NCI-H526 (cell line): Measurements from ENCODE around the gene TMEM19.
"Not testable (repeated sequence)": the region's sequence is repeated elsewhere in the genome, so short reads cannot be mapped to it uniquely, and the experiment has no call there.

Experiments
- DNase-seq, 2 experiments: peaks; one replicate each; lab custom pipeline; 2025; lab: John Stamatoyannopoulos, UW

The TMEM19 gene

DNA sequence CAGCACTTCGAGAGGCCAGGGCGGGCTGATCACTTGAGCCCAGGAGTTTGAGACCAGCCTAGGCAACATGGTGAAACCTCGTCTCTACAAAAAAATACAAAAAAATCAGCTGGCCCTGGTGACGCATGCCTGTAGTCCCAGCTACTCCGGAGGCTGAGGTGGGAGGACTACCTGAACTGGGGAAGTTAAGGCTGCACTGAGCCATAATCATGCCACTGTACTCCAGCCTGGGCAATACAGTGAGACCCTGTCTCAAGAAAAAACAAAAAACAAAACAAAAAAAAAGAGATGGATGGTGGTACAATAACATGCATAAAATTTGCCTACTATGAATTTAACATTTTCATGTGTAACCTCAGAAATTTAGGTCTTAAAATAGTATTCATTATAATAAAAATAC, 19.6 kb upstream of the TMEM19 start:
- DNase-seq: no peak

DNA sequence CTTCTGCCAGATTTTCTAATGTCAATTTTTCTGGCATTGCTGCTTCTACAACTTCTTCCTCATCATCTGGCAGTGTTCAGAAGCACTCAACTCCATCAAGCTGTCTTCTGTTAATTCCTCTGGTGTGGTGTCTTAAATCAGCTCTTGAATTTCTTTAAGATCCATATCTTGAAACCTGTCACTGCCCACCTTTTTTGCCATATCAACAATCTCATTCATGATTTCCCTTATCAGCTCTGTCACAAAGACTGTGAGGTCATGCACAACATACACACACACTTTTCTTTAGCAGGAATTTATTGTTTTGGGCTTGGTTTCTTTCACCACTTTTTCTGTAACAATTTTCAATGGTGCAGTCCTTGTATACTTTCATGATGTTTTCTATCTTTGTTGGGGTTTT, 14.6 kb upstream of the TMEM19 start:
- DNase-seq: no peak

DNA sequence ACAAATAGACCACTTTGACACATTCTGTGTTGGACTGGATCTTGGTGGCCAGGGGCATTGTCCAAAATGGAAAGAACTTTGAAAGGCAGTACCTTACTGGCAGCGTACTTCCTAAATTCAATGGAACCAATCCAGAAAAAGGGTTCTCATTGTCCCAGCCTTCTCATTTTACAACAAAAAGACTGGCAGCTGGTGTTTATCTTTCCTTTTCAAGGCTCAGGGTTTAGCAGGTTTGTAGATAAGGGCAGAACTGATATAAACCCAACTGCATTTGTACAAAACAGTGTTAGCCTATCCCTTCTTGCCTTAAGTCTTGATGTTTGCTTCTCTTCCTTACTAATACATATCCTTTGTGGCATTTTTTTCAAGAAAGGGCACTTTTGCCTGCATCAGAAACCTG, 14.1 kb upstream of the TMEM19 start:
- DNase-seq: no peak

DNA sequence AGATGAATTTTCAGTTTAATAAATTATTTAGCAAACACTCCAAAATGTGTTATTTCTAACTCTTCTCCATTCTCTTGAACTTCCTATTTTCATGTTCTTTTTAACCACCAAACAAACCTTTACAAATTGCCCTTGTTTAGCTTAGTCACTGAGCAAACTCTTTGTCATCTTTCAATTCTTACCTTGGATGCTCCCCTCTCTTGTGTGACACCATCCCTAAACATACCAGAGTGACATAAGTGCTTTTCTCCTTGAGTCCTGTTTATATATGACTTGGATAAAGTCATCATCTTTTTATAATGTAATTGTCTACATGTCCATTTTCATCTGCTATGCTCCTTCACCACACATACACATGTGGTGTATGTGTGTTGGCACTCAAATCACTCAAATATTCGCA, 3.4 kb upstream of the TMEM19 start:
- no peak for DNase-seq

DNA sequence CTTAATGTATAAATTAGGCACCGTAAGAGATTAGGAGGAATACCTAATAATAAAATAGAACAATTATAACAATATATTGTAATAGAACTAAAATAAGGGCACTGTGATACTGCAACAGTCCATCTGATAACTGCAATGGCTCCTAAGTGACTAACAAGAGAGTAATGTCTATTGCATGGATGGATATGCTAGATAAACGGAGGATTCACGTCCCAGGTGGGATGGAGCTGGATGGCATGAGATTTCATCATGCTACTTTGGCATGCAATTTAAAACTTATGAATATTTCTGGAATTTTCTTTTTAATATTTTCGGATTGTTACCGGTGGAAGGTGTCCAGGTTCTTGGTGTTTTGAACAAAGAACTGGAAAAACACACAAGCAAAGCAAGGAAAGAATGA, 2.2 kb upstream of the TMEM19 start:
- DNase-seq: no peak

DNA sequence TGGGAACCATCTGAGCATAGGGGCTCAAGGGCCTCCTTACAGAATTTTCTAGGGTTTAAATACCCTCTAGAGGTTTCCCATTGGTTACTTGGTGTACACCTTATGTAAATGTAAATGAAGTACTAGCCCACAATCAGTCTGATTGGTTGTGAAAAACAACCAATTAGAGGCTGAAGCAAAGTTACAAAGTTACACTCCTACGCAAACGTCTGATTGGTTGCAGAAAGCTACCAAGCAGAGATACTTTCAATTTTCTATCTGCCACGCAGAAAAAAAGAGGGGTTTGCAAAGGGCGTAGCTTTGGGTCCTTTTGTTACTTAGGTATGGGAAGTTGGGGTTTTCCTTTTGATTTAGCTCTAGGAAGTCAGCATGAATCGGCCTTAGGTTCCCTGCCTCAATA, 1.8 kb upstream of the TMEM19 start:
- no peak for DNase-seq

DNA sequence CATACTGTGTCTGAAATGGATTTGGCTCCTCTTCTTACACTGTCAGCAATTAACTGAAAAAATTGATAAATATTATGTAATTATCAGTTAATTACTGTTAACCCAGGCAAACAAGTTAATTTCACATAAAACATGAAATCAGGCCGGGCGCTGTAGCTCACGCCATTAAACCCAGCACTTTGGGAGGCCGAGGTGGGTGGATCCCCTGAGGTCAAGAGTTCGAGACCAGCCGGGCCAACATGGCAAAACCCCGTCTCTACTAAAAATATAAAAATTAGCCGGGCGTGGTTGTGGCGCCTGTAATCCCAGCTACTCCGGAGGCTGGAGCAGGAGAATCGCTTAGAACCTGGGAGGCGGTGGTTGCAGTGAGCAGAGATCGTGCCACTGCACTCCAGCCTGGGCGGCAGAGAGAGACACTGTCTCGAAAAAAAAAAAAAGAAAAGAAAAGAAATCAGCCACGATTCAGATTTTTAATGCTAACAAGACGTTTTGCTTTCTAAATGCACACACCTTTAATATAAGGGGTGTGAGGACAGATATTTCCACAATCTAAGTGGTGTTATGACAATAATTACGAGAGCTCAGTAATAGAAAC, 473 bp upstream of the TMEM19 start:
- peak in 1 of 2 experiments; percentile 39 for DNase-seq

DNA sequence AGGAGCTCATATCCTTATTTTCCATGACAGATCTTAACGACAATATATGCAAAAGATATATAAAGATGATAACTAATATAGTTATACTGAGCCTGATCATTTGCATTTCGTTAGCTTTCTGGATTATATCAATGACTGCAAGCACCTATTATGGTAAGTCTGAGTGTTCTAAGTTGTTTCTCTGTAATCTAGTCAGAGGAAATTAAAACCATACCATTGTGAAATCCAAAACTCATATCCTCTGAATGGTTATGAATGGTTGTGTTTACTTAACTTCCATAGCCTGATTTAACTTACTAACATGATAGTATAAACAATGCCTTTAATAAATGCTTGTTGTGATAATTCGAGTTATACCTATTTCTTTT, 760 bp downstream of the TMEM19 start:
- DNase-seq: no peak

DNA sequence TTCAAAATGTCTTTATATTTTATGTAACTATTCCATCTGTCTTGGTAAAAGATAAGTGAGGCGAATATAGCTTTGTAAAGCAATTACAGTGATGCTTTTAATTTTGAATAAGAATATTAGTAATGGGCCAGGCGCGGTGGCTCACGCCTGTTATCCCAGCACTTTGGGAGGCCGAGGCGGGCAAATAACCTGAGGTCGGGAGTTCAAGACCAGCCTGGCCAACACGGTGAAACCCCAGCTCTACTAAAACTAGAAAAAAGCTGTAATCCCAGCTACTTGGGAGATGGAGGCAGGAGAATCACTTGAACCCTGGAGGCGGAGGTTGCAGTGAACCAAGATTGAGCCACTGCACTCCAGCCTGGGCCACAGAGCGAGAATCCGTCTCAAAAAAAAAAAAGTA, 1.3 kb downstream of the TMEM19 start:
- DNase-seq: not testable (repeated sequence)

DNA sequence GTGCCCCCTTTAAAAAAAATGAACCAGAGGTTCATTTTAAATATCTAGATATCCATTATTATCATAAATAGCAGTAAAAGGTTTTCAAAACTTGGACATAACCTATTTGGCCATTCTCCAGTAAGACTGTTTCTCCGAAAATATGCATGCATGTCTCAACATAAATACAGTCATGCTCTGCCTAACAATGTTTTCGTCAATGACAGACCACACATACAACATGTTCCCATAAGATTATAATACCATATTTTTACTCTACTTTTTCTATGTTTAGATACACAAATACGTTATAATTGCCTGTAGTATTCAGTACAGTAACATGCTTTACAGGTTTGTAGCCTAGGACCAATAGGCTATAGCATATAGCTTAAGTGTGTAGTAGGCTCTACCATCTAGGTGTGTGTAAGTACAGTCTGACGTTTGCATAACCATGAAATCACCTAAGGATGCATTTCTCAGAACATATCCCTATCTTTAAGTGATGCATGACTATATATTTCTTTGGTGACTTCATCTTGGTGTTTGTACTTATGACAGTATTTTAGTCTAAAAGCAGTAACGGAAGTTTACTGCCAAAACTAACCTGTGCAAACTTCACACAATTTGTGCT, 3.2 kb downstream of the TMEM19 start:
- DNase-seq: no peak

DNA sequence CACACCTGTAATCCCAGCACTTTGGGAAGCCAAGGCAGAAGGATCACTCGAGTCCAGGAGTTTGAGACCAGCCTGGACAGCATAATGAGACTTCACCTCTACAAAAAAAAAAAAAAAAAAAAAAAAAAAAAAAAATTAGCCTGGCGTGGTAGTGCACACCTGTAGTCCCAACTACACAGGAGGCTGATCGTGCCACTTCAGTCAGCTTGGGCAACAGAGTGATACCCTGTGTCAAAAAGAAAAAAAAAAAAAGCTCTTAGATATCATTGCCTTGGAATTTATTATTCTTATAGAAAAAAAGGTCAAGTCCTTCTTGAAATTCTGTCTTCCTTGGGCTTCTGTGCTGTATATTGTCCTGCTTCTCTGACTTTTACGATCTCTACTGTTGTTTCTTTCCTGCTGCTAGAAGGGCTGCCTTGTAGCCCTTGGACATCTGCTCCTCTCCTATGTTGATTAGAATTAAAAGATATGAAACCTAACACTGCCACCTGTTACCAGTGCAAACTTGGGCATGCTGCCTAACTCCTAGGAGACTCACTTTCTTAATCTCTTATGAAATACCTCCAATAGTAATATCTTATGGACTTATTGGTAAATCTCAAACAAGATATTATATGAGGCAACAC, 5.7 kb downstream of the TMEM19 start:
- DNase-seq: peak; percentile 14 to 36

DNA sequence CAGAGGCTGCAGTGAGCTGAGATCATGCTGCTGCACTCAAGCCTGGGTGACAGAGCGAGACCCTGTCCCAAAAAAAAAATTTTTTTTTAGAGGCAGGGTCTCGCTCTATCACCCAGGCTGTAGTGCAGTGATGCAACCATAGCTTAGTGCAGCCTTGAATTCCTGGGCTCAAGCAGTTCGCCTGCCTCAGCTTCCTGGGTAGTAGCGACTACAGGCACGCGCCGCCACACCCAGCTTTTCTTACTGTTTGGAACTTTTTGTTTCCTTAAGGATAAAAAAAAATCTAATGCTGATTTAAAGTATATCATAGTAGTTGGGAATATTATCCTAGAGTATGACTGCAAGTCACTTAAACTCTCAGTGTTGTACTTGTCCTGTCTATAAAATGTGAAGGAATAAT, 7.2 kb downstream of the TMEM19 start:
- DNase-seq: no peak

DNA sequence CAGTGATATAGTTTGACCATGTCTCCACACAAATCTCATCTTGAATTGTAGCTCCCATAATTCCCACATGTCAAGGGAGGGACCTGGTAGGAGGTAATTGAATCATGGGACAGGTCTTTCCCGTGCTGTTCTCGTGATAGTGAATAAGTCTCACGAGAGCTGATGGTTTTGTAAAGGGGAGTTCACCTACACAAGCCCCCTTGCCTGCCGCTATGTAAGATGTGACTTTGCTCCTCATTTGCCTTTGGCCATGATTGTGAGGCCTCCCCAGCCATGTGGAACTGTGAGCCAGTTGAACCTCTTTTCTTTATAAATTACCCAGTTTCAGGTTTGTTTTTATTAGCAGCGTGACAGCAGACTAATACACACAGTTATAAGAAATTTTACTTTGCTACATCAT, 7.8 kb downstream of the TMEM19 start:
- not testable (repeated sequence) for DNase-seq

DNA sequence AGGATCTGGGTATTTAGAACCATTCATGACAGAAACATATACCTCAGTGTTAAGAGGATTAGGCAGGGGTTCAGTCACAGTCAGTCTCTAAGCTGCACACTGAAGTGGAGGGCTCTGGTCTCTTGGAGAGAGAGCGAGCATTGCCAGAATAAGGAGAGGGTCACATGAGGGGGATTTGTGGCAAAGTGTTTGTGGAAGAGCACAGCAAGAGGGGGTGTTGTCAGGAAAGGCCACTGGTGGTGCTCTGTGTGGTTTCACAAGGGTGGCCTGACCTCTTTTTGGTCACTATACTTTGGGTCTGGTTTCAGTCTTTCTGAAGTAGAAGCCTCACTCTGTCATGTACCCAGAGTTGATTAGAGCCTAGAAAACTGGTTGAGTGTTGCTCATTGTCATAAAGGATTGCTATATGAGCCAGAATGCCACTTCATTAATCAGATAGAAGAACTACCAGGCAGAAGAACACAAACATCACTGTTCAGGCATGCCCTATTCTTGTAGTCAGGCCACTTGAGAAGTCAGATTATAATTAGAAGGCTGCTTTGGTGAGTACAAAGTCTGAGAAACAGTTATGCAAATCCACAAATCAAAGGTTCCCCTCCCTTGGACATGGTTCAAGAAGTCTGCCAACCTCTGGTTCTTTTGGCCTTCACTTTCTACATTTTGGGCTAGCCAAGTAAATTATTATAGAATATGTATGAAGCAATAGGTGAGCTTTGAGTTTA, 8.4 kb downstream of the TMEM19 start:
- DNase-seq: peak in 1 of 2 experiments; percentile 10

DNA sequence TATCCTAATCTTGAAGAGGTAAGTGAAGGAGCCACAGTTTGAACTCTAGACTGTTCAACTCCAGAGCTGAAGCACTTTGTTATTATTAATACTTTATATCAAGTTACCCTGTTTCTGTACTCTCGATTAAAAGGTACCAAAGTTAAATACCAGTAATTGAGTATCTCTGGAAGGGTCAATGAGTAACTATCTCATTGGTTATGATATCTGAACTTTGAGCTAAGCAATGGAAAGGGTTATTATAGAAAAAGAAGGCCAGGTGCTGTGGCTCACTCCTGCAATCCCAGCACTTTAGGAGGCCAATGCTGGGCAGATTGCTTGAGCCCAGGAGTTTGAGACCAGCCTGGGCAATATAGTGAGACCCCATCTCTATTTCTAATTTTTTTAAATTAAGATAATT, 9.9 kb downstream of the TMEM19 start:
- DNase-seq: no peak

DNA sequence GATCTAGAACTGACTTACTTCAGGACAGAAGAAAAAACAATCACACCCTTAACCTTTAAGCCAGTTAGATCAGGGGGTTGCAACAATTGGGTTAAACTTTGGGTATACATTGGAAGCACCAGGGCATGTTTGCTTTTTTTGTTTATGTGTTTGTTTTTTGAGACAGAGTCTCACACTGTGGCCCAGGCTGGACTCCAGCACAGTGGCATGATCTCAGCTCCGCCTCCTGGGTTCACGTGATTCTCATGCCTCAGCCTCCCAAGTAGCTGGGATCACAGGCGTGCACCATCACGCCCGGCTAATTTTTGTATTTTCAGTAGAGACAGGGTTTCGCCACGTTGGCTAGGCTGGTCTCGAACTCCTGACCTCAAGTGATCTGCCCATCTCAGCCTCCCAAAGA, 16.3 kb downstream of the TMEM19 start:
- not testable (repeated sequence) for DNase-seq

DNA sequence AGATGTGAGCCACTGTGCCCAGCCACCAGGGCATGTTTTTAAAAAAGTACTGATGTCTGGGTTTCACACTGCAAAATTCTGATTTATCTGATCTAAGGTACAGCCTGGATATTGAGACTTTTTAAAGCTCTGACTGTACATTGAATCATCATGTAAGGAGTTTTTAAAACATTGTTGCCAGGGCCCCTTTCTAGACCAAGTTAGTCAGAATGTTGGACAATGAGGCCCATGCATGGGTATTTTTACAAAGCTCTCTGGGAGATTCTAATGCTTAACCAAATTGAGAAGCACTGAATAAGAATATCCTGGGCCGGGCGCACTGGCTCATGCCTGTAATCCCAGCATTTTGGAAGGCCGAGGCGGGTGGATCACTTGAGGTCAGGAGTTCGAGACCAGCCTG, 16.7 kb downstream of the TMEM19 start:
- DNase-seq: no peak

DNA sequence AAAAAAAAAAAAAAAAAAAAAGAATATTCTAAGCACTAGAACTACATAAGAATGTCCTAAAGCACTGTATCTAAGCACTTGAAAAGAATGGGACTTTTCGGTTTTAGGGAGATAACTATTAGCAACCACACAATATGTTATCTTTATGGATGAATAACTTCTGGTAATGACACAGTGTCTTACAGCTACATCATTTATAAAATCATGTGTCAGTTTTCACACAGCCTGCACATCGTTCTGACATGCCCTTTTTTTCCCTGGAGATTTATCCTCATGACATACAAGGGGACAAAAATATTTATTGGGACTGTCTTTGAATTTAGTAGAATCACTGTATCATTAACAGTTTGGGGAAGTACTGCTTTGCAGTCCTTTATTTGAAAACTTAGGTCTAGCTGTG, 17.3 kb downstream of the TMEM19 start:
- DNase-seq: no peak

DNA sequence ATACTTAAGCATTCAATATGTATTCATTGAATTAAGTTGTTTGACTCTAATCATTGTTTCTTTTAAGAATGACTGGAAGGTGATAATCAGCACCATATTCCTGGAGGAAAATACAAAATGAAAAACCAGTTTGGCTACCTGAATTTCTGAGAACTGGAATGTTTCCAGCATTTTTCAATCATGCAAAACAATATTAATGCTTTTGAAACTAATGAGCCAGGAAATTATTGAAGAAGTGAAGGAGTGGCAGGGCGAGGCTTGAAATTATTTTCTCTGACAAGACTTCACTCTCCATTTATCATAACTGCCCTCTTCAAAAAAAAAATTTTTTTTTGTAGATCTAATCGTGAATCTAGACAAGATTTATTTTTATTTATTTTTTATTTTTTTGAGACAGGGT, 19.0 kb downstream of the TMEM19 start:
- no peak for DNase-seq

DNA sequence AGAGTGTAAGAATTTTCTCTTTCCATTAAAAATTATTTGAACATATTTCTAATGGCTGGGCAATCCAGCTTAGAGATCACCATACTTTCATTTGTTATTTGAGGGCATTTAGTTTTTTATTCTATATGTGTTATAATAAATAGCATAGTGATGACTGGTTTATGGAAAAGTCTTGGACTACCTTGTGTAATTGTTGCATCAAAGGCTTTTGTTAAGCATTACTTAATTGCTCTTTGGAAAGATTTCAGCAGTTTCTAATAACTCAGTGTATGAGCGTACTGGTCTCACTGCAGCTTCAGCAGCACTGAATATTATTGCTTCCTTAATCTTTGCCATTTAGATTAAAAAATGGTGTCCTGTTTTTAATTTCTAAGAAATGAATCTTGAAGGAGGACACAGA, 22.8 kb downstream of the TMEM19 start:
- DNase-seq: no peak

DNA sequence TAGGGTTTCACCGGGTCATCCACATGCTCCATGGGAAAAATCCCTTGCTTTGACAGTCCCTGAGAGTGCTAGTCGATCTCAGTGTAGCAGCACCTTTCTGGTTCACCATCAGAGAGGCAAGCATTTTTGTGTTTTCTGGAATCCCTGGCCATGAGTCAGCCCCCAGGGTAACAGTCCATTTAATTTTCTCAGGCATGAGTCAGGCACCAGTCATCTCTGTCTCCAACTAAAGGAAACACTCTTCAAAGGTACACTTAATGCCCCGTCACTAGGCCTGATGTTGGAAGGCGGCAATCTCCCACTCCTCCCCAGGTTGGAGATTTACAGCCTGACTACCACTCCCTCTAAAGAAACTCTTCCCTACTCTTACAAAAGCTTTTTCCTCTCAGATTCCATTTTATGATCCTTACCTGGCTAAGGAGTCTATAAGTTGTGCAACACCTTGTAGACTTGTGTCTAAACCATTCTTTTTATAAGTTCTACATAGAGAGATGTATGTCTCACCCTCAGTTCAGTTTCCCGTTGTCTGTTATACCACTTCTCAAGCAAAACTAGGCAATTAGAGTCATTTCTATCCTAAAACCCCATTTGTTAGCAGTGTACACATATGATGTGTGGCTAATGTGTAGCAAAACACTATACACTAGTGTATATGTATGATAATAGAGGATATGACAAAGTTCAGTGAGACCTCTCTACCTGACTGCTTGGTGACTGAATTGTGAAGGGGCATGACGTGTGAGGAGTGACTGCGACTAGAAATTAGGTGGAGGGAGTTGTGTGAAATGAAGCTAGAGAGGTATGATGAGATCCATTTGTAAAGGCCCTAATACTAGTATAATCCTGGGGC, 24.6 kb downstream of the TMEM19 start:
- DNase-seq: no peak

DNA sequence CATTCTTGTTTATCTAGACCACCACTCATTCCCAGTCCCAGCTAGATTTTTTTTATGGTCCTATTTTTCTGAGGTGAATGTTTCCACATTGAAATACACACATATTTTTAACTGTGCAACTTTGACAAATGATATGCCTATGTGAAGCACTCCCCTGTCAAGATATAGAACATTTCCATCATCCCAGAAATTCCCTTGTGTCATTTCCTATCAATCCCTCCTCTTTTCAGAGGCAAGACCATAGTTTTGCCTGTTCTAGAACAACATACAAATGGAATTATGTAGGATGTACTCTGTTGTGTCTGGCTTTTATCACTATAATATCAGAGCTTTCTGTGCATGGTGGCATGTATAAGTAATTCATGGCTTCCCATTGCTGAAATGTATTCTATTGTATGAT, 32.7 kb downstream of the TMEM19 start:
- DNase-seq: no peak
